Sigmoid colon (tissue), 7 donors: ENCODE data around the gene FAM118A. TPM values are rescaled to one million over a fixed set of nuclear protein-coding genes. Genes with fewer than 3 reads are reported as not detected.

Experiments
- DNase-seq: peaks from one replicate; pipeline ENCODE4 v3.0.0-alpha.2; 2019
- H3K27ac ChIP-seq, 4 donors: fragments of 200-600 bp; sonication (generic); one replicate each; pipeline ENCODE4 v1.5.1; 2016 to 2019; ENCODE audit warnings: mild to moderate bottlenecking in 1 of 4
- H3K27me3 ChIP-seq, 3 donors: fragments of 200-600 bp; sonication (generic); one replicate each; pipeline ENCODE4 v1.5.1; 2019; ENCODE audit warnings: mild to moderate bottlenecking in 1 of 3
- H3K36me3 ChIP-seq, 4 donors: fragments of 200-600 bp; sonication (generic); one replicate each; pipeline ENCODE4 v1.5.1; 2016 to 2019
- H3K4me1 ChIP-seq, 4 donors: fragments of 200-600 bp; sonication (generic); one replicate each; pipeline ENCODE4 v1.5.1; 2017 to 2019
- H3K4me3 ChIP-seq, 4 donors: fragments of 200-600 bp; sonication (generic); one replicate each; pipeline ENCODE4 v1.5.1; 2017 to 2019; ENCODE audit warnings: mild to moderate bottlenecking in 2 of 4, moderate library complexity in 1 of 4
- H3K9me3 ChIP-seq, 4 donors: fragments of 200-600 bp in 3 of 4; sonication (generic) in 3 of 4; one replicate each; pipeline versions ENCODE4 v1.5.1 to v1.6.1; 2013 to 2019
- CTCF ChIP-seq, 4 experiments: fragments of 450-650 bp in 3 of 4; fragments of 200-600 bp in 1 of 4; IDR thresholded peaks; one replicate each; pipeline ENCODE4 v1.5.1; 2016 to 2019; ENCODE audit warnings: antibody characterized with exemption in 4 of 4, mild to moderate bottlenecking in 3 of 4, moderate library complexity in 2 of 4
- EP300 ChIP-seq, 4 donors: sonication (generic); formaldehyde crosslinking; IDR thresholded peaks; one replicate each; pipeline ENCODE4 v1.6.1; 2017; ENCODE audit warnings: antibody characterized with exemption in 4 of 4
- POLR2A ChIP-seq, 2 donors: fragments of 450-650 bp; IDR thresholded peaks; one replicate each; pipeline ENCODE4 v1.6.1; 2016; ENCODE audit warnings: antibody characterized with exemption in 2 of 2, mild to moderate bottlenecking in 2 of 2, moderate library complexity in 2 of 2
- POLR2AphosphoS5 ChIP-seq, 4 donors: sonication (generic); formaldehyde crosslinking; IDR thresholded peaks; one replicate each; pipeline ENCODE4 v1.6.1; 2017; ENCODE audit warnings: antibody characterized with exemption in 4 of 4
- WGBS, 2 donors: extraction: QIAGEN DNeasy Blood & Tissue Kit; methylation state at CpG; one replicate each; pipeline ENCODE4 v1.1.7; 2013; 5-methylcytosine and 5-hydroxymethylcytosine counted together
- intact Hi-C: fragments of 100-400 bp; cut with DNase I; formaldehyde crosslinking; loops from one replicate; pipeline ENCODE4 v1.15.1; 2023
- polyA plus RNA-seq, 3 donors: library from polyadenylated mRNA; stranded (reverse); fragments of 200-250 nt; gene quantifications; one replicate each; pipeline ENCODE4 v1.2.3, GENCODE V29; 2013
- total RNA-seq, 4 donors: library from RNA; depleted of rRNA; stranded (reverse); fragments of >200 nt; gene quantifications; one replicate each; pipeline ENCODE4 v1.1.0, GENCODE V29; 2016
- donor health status: healthy with polysubstance abuse.
- donor health status: Bipolar disorder and iron deficiency.
- donor health status: healthy.

The FAM118A gene
- total and polyA plus RNA-seq, 7 donors, result 7.2 to 126 (median 18.8) TPM

- H3K27me3 ChIP-seq, result no peaks in the 10 kb centered on the region
- H3K9me3 ChIP-seq, result no peaks in the 10 kb centered on the region
- DNase-seq, result no peak
- 30 to 69% methylated on average over 7 of the region's 7 CpGs for WGBS, 2 donors
- TF ChIP-seq POLR2AphosphoS5 (IDR thresholded peaks at IDR 0.05), result no peak
- no peak overlapping the region for H3K4me3 ChIP-seq
- no peaks in the 10 kb centered on the region for H3K4me1 ChIP-seq
- H3K27ac ChIP-seq, result no peak overlapping the region
- H3K36me3 ChIP-seq, result no peaks in the 10 kb centered on the region
- intact Hi-C loops, result no loop called here
These were observed 6.6 kb upstream of the FAM118A start for GRCh38 chr22:45303181-45303580.

- no peaks in the 10 kb centered on the region for H3K36me3 ChIP-seq
- no peak for TF ChIP-seq CTCF (IDR thresholded peaks at IDR 0.05)
- TF ChIP-seq EP300 (IDR thresholded peaks at IDR 0.05), result no peak
- no peak for TF ChIP-seq POLR2A (IDR thresholded peaks at IDR 0.05)
- TF ChIP-seq POLR2AphosphoS5 (IDR thresholded peaks at IDR 0.05), result no peak
- no peak for DNase-seq
- no peaks in the 10 kb centered on the region for H3K9me3 ChIP-seq
- intact Hi-C loops, result loop anchor here (5.0 kb wide), 1 partner anchor 33 kb away; no protein-coding TSS in a partner anchor
- H3K27me3 ChIP-seq, result no peaks in the 10 kb centered on the region
- 88 to 91% methylated on average over 6 of the region's 6 CpGs for WGBS, 2 donors
- H3K4me3 ChIP-seq, result no peak overlapping the region
- H3K27ac ChIP-seq, result no peak overlapping the region
- peaks cover 0 to 9% (median 6%) of the 10 kb centered on the region in 4 donors for H3K4me1 ChIP-seq
These were observed 4.8 kb upstream of the FAM118A start for GRCh38 chr22:45304971-45305370.

DNA sequence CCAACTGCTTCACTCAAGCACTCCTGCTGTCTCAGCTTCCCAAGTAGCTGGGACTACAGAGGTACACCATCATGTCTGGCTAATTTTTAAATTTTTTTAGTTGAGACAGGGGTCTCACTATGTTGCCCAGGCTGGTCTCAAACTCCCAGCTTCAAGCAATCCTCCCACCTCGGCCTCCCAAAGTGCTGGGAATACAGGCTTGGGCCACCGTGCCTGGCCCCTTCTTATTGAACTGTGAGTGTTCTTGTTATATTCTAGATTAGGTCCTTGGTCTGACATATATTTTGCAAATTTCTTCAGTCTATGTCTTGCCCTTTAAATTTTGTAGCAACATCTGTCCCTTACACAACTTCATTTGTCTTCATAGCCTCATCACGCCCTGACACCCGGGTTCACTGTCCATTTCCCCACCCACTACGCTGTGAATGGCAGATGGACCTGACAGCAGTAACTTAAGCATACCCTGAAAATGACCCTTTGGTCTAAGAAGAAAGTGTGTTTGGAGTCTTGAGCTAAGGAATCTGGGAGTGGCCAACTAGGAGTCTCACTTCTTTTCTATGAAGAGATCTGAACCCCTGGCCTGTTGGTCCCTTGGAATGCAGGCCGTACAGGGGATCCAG, 4.2 kb upstream of the FAM118A start:
- Histone ChIP-seq H3K27ac (no peak overlapping the region), H3K36me3 (no peaks in the 10 kb centered on the region), H3K9me3 (no peaks in the 10 kb centered on the region), H3K27me3 (no peaks in the 10 kb centered on the region), H3K4me1 (peaks cover 0 to 10% (median 8%) of the 10 kb centered on the region in 4 donors), H3K4me3 (no peak overlapping the region)
- 55 to 83% methylated on average over 6 of the region's 6 CpGs for WGBS, 2 donors
- intact Hi-C loops, result loop anchor here (5.0 kb wide), 1 partner anchor 33 kb away; no protein-coding TSS in a partner anchor
- no peak for TF ChIP-seq POLR2A (IDR thresholded peaks at IDR 0.05)
- TF ChIP-seq POLR2AphosphoS5 (IDR thresholded peaks at IDR 0.05), result no peak
- no peak for TF ChIP-seq CTCF (IDR thresholded peaks at IDR 0.05)
- TF ChIP-seq EP300 (IDR thresholded peaks at IDR 0.05), result no peak
- DNase-seq, result no peak

GRCh38 chr22:45306139-45306538, 3.6 kb upstream of the FAM118A start:
- Histone ChIP-seq H3K36me3 (no peaks in the 10 kb centered on the region), H3K9me3 (no peaks in the 10 kb centered on the region), H3K4me1 (peaks cover 0 to 16% (median 14%) of the 10 kb centered on the region in 4 donors), H3K27ac (no peak overlapping the region), H3K27me3 (no peaks in the 10 kb centered on the region), H3K4me3 (no peak overlapping the region)
- TF ChIP-seq EP300 (IDR thresholded peaks at IDR 0.05), result no peak
- TF ChIP-seq POLR2A (IDR thresholded peaks at IDR 0.05), result no peak
- TF ChIP-seq POLR2AphosphoS5 (IDR thresholded peaks at IDR 0.05), result no peak
- TF ChIP-seq CTCF (IDR thresholded peaks at IDR 0.05), result no peak
- no peak for DNase-seq
- intact Hi-C loops, result loop anchor here (5.0 kb wide), 1 partner anchor 34 kb away; no protein-coding TSS in a partner anchor
- WGBS, 2 donors, result 95 to 96% methylated on average over 9 of the region's 9 CpGs

- intact Hi-C loops, result loop anchor here (5.0 kb wide), 1 partner anchor 36 kb away; no protein-coding TSS in a partner anchor
- peak overlapping the region in 1 of 4 donors; percentile 83 for H3K27ac ChIP-seq
These were observed 1.3 kb upstream of the FAM118A start for GRCh38 chr22:45308391-45308956.

More at GRCh38 chr22:45308391-45308956, 1.3 kb upstream of the FAM118A start:
- TF ChIP-seq CTCF (IDR thresholded peaks at IDR 0.05) (no peak), POLR2A (IDR thresholded peaks at IDR 0.05) (no peak), EP300 (IDR thresholded peaks at IDR 0.05) (no peak)
- H3K9me3 ChIP-seq, result no peaks in the 10 kb centered on the region
- DNase-seq, result no peak
- H3K4me3 ChIP-seq, result no peak overlapping the region
- no peaks in the 10 kb centered on the region for H3K27me3 ChIP-seq
- no peaks in the 10 kb centered on the region for H3K36me3 ChIP-seq
- 70 to 83% methylated on average over 6 of the region's 6 CpGs for WGBS, 2 donors
- peaks cover 0 to 20% (median 20%) of the 10 kb centered on the region in 4 donors for H3K4me1 ChIP-seq
